ENCODE results near the gene RGS3. TPM values are rescaled to one million over a fixed set of nuclear protein-coding genes. Genes with fewer than 3 reads are reported as not detected.

RGS3 gene
- total RNA-seq: 311 and 404 TPM in 2 replicates

GRCh38 chr9:113463418-113464285 is at the start of gene RGS3:
Gene RGS3, plus strand, starts transcription at chr9:113463727. Its CDS starts 76 bp downstream, at chr9:113463803.

Other genes starting within 250 kb of the RGS3 start
- gene FKBP15, start 242.4 kb upstream of the RGS3 start, total RNA-seq: 9.9 and 21.0 TPM in 2 replicates
- 8.9 and 15.4 TPM in 2 replicates for gene SLC31A1, start 242.2 kb upstream of the RGS3 start, total RNA-seq
- gene CDC26, start 188.2 kb upstream of the RGS3 start, total RNA-seq: 39.3 and 49.9 TPM in 2 replicates
- 20.2 and 29.1 TPM in 2 replicates for gene PRPF4, start 188.1 kb upstream of the RGS3 start, total RNA-seq
- gene RNF183, start 160.4 kb upstream of the RGS3 start, total RNA-seq: not detected in 2 replicates
- gene WDR31, start 123.5 kb upstream of the RGS3 start, total RNA-seq: 0.49 and 0.63 TPM in 2 replicates
- not detected in 2 replicates for gene BSPRY, start 114.2 kb upstream of the RGS3 start, total RNA-seq
- gene HDHD3, start 86.7 kb upstream of the RGS3 start, total RNA-seq: 6.5 and 9.7 TPM in 2 replicates
- 16.0 and 24.0 TPM in 2 replicates for gene ALAD, start 62.4 kb upstream of the RGS3 start, total RNA-seq
- 37.4 and 55.3 TPM in 2 replicates for gene POLE3, start 53.1 kb upstream of the RGS3 start, total RNA-seq
- gene C9orf43, start 53.0 kb upstream of the RGS3 start, total RNA-seq: 0.16 and 0.44 TPM in 2 replicates

Data from bladder microvascular endothelial cell (primary cell).